GM18499 (cell line): Measurements from ENCODE around the gene DPEP1.
"Not testable (repeated sequence)": the region's sequence is repeated elsewhere in the genome, so short reads cannot be mapped to it uniquely, and the experiment has no call there.

Experiments
- ATAC-seq: cut with Tn5 transposase; IDR thresholded peaks from one replicate; pipeline ENCODE4 v1.9.1; 2021; ENCODE audit warnings: moderate number of reproducible peaks; ENCODE audit not compliant: insufficient read depth, unreplicated experiment

The DPEP1 gene

DNA sequence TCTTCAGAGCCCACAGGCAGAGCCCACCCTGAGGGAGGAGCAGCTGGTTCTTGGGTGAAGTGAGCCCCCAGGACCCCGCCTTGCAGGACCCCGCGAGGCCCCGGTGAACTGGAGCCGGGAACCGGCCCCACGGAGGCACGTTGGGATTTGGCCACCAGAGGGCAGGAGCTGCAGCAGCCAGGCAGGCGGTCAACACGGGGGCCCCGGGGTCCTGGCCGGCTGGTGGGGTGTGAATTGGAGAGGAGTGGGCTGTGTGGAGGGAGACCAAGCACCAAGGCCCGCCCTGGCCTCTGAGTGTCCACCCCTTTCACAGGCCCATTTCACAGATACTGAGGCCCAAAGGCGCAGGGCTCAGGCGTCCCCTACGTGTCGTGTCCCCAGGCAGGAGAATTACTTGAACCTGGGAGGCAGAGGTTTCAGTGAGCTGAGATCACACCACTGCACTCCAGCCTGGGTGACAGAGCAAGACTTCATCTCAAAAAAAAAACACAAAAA, 2.2 kb downstream of the DPEP1 start:
- ATAC-seq: no peak

DNA sequence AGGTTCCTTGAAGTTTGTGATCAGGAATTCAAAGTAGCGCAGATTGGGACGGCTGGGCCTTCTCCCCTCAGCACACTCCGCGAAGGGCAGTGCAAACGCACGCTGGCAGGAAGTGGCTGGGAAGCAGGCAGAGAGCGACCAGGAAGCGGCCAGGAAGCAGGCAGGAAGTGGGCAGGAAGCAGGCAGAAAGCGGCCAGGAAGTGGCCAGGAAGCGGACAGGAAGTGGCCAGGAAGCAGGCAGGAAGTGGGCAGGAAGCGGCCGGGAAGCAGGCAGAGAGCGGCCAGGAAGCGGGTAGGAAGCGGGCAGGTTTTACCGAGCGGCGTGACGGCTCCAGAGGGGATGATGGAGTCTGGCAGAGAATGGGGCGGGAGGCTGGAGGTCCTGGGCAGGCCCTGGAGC, 3.2 kb downstream of the DPEP1 start:
- no peak for ATAC-seq

DNA sequence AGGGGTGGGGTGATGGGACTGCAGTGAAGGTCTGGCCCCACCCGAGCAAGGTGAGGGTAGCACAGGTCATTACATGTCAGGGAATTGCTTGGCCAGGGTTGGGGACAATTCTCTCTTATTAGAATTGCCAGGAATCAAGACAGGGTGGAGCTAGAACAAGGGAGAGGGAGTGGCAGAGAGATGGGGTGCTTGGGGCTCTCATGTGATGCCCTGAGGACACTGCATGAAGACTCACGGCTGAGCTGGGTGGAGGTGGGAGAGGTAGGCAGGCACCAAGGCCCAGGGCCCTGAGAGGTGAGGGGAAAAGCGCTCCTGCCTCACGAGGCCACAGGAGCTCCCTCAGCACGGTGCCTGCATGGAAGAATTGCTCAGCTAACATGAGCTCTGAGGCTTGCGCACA, 3.6 kb downstream of the DPEP1 start:
- no peak for ATAC-seq

DNA sequence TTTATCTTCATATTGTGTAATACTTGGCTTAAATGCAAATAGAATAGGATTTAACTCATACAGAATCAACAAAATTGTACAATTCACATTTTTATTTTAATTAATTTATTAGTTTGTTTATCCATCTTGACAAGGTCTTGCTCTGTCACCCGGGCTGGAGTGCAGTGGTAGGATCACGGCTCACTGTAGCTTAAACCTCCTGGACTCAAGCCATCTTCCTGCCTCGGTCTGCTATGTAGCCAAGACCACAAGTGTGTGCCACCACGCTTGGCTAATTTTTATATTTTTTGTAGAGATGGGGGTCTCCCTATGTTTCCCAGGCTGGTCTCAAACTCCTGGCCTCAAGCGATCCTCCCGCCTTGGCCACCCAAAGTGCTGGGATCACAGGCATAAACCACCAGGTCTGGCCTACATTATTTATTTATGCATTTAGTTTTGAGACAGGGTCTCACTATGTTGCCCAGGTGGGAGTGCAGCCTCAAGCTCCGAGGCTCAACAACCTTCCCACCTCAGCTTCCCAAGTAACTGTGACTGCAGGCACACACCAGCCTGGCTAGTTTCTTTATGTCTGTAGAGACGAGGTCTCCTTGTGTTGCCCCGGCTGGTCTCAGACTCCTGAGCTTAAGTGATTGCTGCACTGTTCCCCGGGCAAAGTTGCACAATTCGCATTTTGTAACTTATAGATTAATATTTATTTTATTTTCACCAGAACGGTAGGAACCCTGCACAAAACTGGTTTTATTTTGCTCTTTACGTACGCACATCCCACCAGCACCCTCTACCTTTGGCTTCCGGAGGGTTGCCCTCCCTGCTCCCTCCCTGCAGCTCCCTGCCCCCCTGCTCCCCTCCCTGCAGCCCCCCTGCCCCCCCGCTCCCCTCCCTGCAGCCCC, 4.9 kb downstream of the DPEP1 start:
- no peak for ATAC-seq

DNA sequence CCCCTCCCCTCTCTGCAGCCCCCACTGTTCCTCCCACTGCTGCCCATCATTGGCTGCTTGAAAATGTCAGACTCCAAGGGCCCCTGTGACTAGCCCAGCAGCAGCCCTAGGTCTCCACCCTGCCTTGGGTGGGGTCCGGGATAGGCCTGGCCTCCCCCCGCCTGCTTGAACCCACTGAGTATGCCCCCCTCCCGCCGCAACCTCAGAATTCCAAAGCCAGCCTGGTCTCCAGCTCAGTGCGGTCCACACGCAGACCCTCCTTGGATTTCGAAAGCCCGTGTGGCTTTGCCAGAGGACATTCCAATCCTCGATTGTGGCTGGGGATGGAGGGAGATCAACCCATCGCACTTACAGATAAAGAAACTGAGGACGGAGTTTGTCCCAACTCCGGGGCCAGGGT, 6.4 kb downstream of the DPEP1 start:
- ATAC-seq: no peak

DNA sequence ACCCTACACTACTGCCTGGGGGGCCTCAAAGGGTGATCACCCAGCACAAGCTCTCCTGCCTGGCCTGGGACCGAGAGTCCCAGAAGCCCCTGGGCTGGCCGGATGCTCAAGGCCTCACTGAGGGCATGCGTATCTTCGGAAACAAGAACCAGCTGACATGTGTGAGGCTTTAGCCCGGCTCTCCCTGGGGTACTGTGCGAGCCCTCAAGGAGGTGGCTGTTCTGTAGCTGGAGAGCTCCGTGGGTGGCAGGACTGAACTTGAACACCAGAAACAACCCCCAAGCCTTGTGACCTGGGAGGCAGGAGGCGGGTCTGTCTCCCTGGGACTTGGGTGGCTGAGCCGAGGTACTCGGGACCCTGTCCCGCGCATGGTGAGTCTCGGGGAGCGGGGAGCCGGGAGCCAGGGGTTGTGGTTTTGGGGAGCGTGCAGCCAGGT, 7.0 kb downstream of the DPEP1 start:
- no peak for ATAC-seq

DNA sequence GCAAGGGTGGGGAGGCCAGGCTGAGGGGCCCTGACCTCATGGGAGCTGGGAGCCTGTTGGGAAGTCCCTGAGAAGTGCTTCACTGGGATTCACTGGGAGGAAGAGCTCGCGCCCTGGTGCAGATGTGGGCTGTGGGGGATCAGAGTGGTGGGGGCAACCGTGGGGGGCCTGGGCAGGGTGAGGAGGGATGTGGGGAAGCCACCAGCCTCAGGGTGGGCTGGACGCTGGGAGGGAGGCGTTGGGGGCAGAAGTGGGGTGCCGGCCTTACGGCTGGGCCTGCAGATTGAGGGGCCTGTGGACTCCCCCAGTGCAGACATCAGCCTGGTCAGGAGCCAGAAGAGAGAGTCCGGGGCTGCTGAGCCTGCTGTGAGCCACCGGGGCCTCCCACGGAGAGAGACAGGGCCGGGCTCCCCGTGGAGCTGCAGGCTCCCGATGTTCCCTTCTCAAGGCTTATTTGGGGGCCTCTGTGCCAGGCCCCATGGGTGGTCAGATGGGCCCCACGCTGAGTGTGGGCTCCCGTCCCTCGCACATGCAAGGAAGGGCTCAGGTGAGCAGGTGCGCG, 7.8 kb downstream of the DPEP1 start:
- no peak for ATAC-seq

DNA sequence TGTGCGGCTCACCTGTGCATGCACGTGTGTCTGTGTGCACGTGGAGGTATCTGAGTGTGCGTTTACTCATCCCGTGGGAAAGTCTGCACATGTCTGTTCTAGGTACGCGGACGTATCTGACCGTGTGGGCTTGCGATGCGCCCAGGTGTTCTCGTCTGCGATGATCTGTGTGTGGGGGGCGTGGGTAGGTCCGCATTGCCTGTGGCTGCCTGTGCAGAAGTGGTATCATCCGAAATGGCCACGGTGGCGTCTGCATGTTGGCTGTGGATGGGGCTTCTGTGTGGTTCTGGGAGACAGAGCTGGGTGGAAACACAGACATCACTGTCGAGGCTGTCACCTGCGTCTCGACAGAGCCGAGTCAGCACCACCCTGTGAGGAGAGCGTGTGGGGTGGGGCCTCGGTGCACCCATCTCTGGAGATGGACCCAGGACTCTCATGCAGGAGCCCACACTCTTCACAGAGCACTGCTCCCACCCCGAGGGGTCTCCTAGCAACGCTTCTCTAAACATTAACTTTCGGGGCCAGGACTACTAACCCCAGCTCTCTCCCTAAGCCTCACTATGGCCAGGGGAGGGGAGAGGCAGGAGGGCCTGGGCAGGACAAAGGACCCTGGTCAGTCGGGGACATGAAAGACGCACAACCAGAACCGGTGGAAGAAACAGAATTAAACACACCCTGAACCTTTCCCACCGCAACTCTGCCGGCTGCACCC, 8.4 kb downstream of the DPEP1 start:
- ATAC-seq: no peak

DNA sequence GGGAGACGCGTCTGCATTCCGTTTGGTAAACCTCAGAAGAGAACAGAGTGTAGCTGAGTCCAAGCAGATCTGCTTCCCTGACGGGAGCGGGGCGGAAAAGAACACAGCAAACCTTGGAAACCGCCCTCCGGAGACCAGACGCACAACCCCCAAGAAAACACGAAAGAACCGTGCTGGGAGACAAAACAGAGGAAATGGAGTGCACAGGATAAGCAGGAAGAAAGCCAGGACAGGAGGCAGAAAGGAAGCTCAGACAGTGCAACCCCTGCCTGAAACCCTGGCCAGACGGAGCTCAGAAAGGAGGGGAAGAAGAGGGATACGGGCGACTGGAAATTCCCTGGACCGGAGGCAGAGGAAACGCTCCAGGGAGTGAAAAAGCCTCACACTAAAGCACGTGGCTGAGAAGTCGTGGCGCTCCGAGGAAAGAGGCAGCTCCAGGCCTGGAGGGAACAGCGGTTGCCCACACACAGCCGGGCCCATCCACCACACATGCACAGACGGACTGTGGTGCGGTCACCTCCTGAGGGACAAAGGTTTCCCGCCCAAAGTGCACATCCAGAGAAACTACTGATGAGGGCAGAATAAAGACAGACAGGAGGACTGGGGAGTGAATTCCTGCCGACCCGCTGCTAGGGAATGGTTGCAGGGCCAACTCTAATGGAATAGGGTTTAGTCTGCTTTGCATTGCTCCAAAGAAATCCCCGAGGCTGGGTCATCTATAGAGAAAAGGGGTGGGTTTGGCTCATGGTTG, 10.2 kb downstream of the DPEP1 start:
- ATAC-seq: no peak

DNA sequence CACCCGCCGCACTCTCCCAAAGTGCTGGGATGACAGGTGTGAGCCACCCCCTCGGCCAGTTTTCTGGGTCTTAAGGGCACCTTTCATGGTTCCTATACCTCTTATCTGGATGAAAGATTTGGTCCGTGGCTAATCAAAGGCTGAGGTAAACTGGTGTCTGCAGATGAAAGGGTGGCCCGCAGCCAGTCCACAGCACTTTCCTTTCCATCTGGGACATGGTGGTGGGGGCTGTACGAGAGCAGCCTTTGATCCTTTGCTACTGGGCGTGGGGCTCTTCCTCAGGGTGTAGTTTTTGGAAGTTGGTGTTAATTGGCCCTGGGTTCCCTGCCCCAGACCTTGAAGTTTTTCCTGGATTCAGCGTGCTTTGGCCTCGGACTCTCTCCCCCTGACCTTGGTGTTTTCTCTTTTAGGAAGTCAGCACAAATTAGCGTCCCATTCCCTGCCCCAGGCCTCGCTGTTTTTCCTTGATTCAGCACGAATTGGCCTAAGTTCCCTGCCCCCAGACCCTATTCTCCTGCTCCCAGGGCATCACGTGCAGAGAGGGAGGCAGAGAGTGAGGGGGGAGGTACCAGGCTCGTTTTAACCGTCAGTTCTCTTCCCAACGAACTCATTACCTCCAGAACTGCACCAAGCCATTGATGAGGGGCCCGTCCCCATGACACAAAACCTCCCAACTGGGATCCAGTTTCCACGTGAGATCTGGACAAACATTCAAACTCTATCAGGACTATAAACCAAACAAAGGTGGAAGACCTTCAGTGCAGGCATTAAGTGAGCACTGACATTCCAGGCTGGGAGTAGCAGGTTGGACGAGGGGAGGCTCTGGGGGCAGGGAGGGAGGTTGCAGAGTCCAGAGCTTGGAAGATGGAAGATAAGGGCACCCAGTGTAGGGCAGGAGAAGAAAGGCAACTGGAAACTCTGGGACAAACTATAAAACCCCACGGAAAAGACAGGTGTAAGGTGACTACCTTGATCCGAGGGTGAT, 11.6 kb downstream of the DPEP1 start:
- no peak for ATAC-seq

DNA sequence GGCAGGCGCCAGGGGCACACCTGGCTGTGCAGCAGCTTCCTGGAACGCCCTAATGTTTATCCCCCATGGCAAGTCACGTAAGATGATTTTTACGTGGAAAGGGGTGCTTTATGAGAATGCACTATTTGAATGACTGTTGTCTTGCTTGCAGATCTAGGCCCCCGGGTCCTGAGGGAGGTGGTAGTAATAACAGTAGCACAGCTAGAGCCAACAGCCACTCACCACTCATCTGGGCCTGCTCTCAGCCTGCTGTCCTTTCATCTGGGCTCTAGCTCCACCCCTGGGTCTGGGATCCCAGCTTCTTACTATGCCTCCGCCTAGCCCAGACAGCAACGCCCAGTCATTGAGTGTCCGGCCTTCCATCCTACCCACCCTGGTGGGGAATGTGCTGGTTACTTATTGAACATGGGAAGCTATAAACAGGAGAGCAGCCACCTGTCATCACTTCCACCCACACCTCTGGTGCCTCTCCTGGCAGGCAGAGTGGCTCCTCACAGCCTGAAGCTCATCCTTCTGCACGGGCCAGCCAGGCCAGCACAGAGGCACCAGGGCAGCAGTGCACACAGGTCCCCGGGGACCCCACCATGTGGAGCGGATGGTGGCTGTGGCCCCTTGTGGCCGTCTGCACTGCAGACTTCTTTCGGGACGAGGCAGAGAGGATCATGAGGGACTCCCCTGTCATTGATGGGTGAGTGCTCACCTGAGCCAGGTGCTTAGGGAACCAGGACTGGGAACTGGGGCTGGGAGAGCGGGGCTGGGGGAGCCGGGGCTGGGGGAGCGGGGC, 16.6 kb downstream of the DPEP1 start:
- ATAC-seq: no peak

DNA sequence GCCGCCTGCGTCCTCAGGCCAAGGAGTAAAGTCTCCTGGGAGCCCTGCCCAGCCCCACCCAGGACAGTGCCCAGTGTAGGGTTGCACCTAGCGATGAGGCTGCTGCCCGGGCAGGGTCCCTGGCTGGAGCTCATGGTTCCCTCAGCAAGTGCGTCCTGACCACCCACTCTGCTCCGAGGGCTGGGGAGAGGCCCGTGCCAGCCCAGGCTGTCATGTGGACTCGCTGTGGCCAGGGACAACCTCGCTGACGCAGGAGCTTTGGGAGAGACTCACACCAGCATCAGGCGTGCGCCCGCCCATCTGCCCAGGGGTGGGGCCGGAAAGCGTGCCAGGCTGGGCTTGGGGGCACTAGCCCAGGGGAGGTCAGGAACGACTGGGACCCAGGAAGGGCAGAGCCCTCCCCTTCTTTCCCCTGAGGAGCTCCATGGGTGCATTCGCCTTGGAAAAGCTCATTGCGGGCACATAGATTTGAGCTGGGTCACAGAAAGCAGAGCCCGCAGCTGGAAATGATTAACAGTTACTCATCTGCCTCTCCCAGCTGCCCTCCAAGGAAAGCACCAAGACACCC, 19.7 kb downstream of the DPEP1 start:
- ATAC-seq: no peak

DNA sequence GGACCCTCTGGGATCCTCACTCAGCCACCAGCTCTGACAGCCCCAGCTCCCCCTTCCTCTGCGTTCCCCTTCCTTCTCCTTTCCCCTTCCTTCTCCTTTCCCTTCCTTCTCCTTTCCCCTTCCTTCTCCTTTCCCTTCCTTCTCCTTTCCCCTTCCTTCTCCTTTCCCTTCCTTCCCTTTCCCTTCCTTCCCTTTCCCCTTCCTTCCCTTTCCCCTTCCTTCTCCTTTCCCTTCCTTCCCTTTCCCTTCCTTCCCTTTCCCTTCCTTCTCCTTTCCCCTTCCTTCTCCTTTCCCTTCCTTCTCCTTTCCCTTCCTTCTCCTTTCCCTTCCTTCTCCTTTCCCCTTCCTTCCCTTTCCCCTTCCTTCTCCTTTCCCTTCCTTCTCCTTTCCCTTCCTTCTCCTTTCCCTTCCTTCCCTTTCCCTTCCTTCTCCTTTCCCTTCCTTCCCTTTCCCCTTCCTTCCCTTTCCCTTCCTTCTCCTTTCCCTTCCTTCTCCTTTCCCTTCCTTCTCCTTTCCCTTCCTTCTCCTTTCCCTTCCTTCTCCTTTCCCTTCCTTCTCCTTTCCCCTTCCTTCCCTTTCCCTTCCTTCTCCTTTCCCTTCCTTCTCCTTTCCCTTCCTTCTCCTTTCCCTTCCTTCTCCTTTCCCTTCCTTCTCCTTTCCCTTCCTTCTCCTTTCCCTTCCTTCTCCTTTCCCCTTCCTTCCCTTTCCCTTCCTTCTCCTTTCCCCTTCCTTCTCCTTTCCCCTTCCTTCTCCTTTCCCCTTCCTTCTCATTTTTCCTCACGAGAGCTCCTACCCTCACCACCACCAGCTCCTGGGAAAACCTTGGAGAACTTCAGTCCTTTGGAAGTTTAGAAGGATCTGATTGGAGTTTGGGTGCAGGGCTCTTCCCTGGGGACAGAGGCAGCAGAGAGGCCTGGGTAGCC, 21.3 kb downstream of the DPEP1 start:
- ATAC-seq: not testable (repeated sequence)

DNA sequence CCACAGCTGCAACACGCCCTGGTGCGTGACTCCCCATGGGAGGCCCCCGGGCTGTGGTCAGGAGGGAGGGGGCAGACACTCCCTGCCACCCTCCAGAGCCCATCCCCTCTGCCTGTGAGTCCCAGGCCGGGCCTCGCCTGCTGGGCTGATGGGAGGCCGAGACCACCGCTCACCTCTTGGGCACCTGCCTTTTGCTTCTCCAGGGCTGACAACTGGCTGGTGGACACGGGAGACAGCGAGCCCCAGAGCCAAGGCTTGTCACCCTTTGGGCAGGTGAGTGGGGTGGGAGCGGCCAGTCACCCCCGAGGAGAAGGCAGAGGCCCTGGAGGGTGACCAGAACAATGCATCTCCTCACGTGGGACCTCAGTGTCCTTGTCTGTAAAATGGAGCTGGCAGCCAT, 23.2 kb downstream of the DPEP1 start:
- no peak for ATAC-seq

DNA sequence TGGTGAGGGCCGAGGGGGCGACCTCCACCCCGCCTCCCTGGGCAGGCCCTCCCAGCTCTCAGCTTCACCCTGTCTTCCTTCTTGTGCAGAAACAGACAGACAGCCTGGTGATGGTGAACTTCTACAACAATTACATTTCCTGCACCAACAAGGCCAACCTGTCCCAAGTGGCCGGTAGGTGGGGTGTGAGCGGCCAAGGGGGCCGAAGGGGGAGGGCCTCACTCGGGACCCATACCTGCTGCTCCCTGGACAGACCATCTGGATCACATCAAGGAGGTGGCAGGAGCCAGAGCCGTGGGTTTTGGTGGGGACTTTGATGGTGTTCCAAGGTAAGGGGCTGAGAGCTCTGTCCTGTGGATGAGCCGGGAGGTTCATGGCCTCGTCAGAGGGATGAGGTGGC, 23.9 kb downstream of the DPEP1 start:
- no peak for ATAC-seq

DNA sequence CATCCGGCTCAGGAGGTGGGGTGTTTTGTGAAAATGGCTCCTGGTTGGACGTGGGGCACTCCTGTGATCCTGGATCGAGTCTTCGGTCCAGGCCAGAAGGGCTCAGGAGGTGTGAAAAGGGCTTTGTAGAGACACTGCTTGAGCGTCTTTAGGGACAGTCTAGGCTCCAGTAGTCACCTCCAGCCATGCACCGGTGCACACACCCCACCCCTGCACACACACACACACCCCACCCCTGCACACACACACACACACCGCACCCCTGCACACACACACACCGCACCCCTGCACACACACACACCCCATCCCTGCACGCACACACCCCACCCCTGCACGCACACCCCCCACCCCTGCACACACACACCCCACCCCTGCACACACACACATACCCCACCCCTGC, 25.0 kb downstream of the DPEP1 start:
- no peak for ATAC-seq

DNA sequence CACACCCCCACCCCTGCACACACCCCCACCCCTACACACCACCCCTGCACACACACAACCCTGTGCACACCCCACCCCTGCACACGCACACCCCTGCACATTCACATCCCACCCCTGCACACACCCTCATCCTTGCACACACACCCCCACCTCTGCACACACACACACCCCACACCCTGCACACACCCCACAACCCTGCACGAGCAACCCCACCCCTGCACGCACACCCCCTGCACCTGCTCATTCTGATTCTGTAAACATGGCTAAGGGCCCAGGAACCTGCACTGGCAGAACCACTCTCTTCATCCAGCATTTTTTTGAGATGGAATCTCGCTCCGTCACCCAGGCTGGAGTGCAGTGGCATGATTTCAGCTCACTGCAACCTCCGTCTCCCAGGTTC, 25.9 kb downstream of the DPEP1 start:
- ATAC-seq: no peak
